Tibial artery (tissue), 4 donors: ENCODE data around the gene MYO5A.

ENCODE experiments used
- DNase-seq, 2 donors: peaks; one replicate each; pipeline ENCODE4 v3.0.0-alpha.2; 2019
- H3K27ac ChIP-seq, 2 donors: fragments of 200-600 bp; sonication (generic) in 1 of 2; 1 replicate in 1 of 2; 2 replicates in 1 of 2; pipeline ENCODE4 v1.5.1; 2018 to 2019; ENCODE audit warnings: mild to moderate bottlenecking in 1 of 2
- H3K27me3 ChIP-seq, 2 donors: fragments of 200-600 bp; sonication (generic) in 1 of 2; one replicate each; pipeline versions ENCODE4 v1.5.1 to v1.6.0; 2016 to 2019
- H3K36me3 ChIP-seq, 3 donors: fragments of 200-600 bp; sonication (generic) in 2 of 3; one replicate each; pipeline ENCODE4 v1.5.1; 2016 to 2019; ENCODE audit warnings: mild to moderate bottlenecking in 2 of 3
- H3K4me1 ChIP-seq, 4 donors: fragments of 200-600 bp; sonication (generic) in 2 of 4; 1 replicate in 3 of 4; 2 replicates in 1 of 4; pipeline ENCODE4 v1.5.1; 2016 to 2019
- H3K4me3 ChIP-seq, 2 donors: fragments of 200-600 bp; sonication (generic) in 1 of 2; 1 replicate in 1 of 2; 2 replicates in 1 of 2; pipeline ENCODE4 v1.5.1; 2018 to 2019; ENCODE audit warnings: mild to moderate bottlenecking in 2 of 2
- H3K9me3 ChIP-seq, 3 donors: fragments of 200-600 bp; sonication (generic) in 1 of 3; one replicate each; pipeline ENCODE4 v1.5.1; 2016 to 2019
- CTCF ChIP-seq, 2 experiments: fragments of 200-600 bp in 1 of 2; fragments of 450-650 bp in 1 of 2; IDR thresholded peaks; one replicate each; pipeline ENCODE4 v1.5.1; 2017 to 2019; ENCODE audit warnings: antibody characterized with exemption in 2 of 2, mild to moderate bottlenecking in 1 of 2, moderate library complexity in 1 of 2
- intact Hi-C: fragments of 100-400 bp; cut with DNase I; formaldehyde crosslinking; loops from one replicate; pipeline ENCODE4 v1.15.0; 2023; ENCODE audit warnings: low total_unique reads

MYO5A gene

GRCh38 chr15:52406601-52407000 lies 122.1 kb downstream of the MYO5A start:
- peaks cover 3 to 24% (median 15%) of the 10 kb centered on the region in 3 donors for H3K36me3 ChIP-seq

GRCh38 chr15:52405856-52406255 lies 122.8 kb downstream of the MYO5A start:
- H3K4me1 ChIP-seq: no peaks in the 10 kb centered on the region
- intact Hi-C loops: no loop called here
- no peak for TF ChIP-seq CTCF (IDR thresholded peaks at IDR 0.05)

More at GRCh38 chr15:52406601-52407000, 122.1 kb downstream of the MYO5A start:
- intact Hi-C loops: no loop called here
- Histone ChIP-seq H3K27me3 (no peaks in the 10 kb centered on the region), H3K9me3 (no peaks in the 10 kb centered on the region), H3K27ac (no peak overlapping the region), H3K4me1 (no peaks in the 10 kb centered on the region), H3K4me3 (no peak overlapping the region)
- no peak for DNase-seq
- TF ChIP-seq CTCF (IDR thresholded peaks at IDR 0.05): no peak

GRCh38 chr15:52397118-52397517 lies 131.6 kb downstream of the MYO5A start:
- H3K36me3 ChIP-seq: peaks cover 8 to 18% (median 13%) of the 10 kb centered on the region in 3 donors
- no peaks in the 10 kb centered on the region for H3K27me3 ChIP-seq
- no peaks in the 10 kb centered on the region for H3K4me1 ChIP-seq
- intact Hi-C loops: no loop called here
- no peak for DNase-seq
- H3K4me3 ChIP-seq: no peak overlapping the region
- TF ChIP-seq CTCF (IDR thresholded peaks at IDR 0.05): no peak
- no peaks in the 10 kb centered on the region for H3K9me3 ChIP-seq
- no peak overlapping the region for H3K27ac ChIP-seq

More at GRCh38 chr15:52405856-52406255, 122.8 kb downstream of the MYO5A start:
- H3K27me3 ChIP-seq: no peaks in the 10 kb centered on the region
- no peaks in the 10 kb centered on the region for H3K9me3 ChIP-seq
- H3K27ac ChIP-seq: no peak overlapping the region
- H3K36me3 ChIP-seq: peaks cover 3 to 24% (median 15%) of the 10 kb centered on the region in 3 donors
- H3K4me3 ChIP-seq: no peak overlapping the region
- no peak for DNase-seq

- DNase-seq: no peak
- no peaks in the 10 kb centered on the region for H3K27me3 ChIP-seq
- no peaks in the 10 kb centered on the region for H3K9me3 ChIP-seq
- intact Hi-C loops: no loop called here
- TF ChIP-seq CTCF (IDR thresholded peaks at IDR 0.05): no peak
- no peak overlapping the region for H3K4me3 ChIP-seq
- no peaks in the 10 kb centered on the region for H3K4me1 ChIP-seq
- H3K36me3 ChIP-seq: peaks cover 13 to 40% (median 20%) of the 10 kb centered on the region in 3 donors
- H3K27ac ChIP-seq: no peak overlapping the region
Observed at GRCh38 chr15:52394118-52394517, 134.6 kb downstream of the MYO5A start.

- H3K9me3 ChIP-seq: no peaks in the 10 kb centered on the region
- H3K27ac ChIP-seq: no peak overlapping the region
- no peak for DNase-seq
- TF ChIP-seq CTCF (IDR thresholded peaks at IDR 0.05): no peak
- intact Hi-C loops: no loop called here
- no peaks in the 10 kb centered on the region for H3K27me3 ChIP-seq
- H3K4me3 ChIP-seq: no peak overlapping the region
- H3K36me3 ChIP-seq: peaks cover 21 to 57% (median 25%) of the 10 kb centered on the region in 3 donors
- no peaks in the 10 kb centered on the region for H3K4me1 ChIP-seq
Observed at GRCh38 chr15:52392008-52392687, 136.5 kb downstream of the MYO5A start.
